GM12891 (cell line): ENCODE results near the gene TSPAN15.

ENCODE experiments used
- POLR2A ChIP-seq: IDR thresholded peaks from 2 replicates; pipeline ENCODE4 v1.6.1; 2011; ENCODE audit warnings: low read depth, low read length, control low read depth
- POLR2AphosphoS5 ChIP-seq: IDR thresholded peaks from 2 replicates; pipeline ENCODE4 v1.6.1; 2011; ENCODE audit warnings: low read depth, low read length, control low read depth
- POU2F2 ChIP-seq: IDR thresholded peaks from 2 replicates; pipeline ENCODE4 v1.6.1; 2011; ENCODE audit warnings: low read depth, mild to moderate bottlenecking, control low read depth, low read length, moderate library complexity
- SPI1 ChIP-seq: IDR thresholded peaks from 2 replicates; pipeline ENCODE4 v1.6.1; 2011; ENCODE audit warnings: low read depth, low read length, control low read depth
- TAF1 ChIP-seq: IDR thresholded peaks from 2 replicates; pipeline ENCODE4 v1.6.1; 2011; ENCODE audit warnings: low read depth, low read length, control low read depth

DNA sequence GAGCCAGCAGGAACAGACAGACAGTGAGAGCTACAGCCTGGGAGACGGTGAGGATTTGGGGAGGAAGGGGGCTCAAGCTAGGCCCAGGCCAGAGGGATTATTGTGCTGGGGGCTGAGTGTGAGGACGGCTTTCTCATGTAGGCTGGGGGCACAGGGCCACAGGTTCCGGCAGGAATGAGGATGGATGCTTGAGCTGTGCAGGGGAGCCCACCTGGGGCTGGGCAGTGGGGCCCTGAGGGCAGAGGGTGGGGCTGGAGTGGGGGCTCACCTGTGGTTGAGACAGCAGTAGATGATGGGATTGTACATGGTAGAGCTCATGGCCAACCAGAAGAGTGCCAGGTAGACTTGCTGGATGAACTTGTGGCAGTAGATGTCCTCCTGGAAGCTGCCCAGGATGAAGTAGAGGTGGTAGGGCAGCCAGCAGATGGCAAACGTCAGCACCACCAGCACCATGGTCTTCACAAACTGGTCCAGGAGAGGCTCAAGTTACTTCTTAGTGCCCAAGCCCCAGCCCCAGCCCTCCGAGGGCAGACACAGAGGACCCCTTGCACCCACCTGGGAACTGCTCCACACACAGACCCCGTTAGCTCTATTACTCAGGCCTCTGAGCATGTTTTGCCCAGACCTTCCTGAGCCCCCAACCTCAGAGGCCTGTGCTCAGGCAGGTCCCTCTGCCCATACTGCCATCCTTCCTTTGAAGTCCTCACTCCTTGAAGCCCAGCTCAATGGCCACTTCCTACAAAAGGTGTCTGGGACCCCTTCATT is 44.3 kb upstream of the TSPAN15 start:
- TF ChIP-seq TAF1 (no peak), POLR2A (no peak), POLR2AphosphoS5 (peak; percentile 34; the same call in 1 of the 2 replicates), POU2F2 (no peak), SPI1 (no peak)
